HCT116 (cell line): ENCODE results near the gene RIOX2. TPM values are rescaled to one million over a fixed set of nuclear protein-coding genes. Genes with fewer than 3 reads are reported as not detected.

Source experiments
- ATAC-seq: fragments of 200-7000 bp; cut with Tn5 transposase; 2 replicates; pipeline ENCODE4 v1.9.1; 2020; ENCODE audit warnings: mild to moderate bottlenecking, moderate library complexity
- BruUV-seq: library from RNA; stranded (reverse); fragments of 400-500 nt; replicated peaks from 2 replicates; lab custom pipeline; 2021; lab: Mats Ljungman, UMichigan
- CTCF ChIA-PET: fragments of 300-600 bp; sonication (Branson Sonifier 250); formaldehyde crosslinking; loops from one replicate; lab custom pipeline; 2021; ENCODE audit warnings: antibody characterized with exemption; lab: Charles Lee
- POLR2A ChIA-PET: fragments of 300-600, 350-600 bp; sonication (Branson Sonifier 250); formaldehyde crosslinking; loops from one replicate; lab custom pipeline; 2021; ENCODE audit warnings: antibody characterized with exemption; lab: Charles Lee
- RAD21 ChIA-PET, 2 experiments: fragments of 300-600 bp; sonication (Branson Sonifier 250); formaldehyde crosslinking; loops; one replicate each; lab custom pipeline; 2023; ENCODE audit warnings: low total read pairs in 2 of 2; ENCODE audit not compliant: uncharacterized antibody in 2 of 2, unreplicated experiment in 2 of 2, low non-redundant PET in 1 of 2; lab: Charles Lee
- DNase-seq: peaks from one replicate; pipeline ENCODE4 v3.0.0-alpha.2; 2010; ENCODE audit warnings: low read depth, low spot score
- H2AFZ ChIP-seq: fragments of 200-600 bp; shearing (Covaris generic), sonication (generic); 2 replicates; pipeline ENCODE4 v1.6.1; 2017; ENCODE audit warnings: low read depth, mixed run types, mixed read lengths, antibody characterized with exemption, low read length; ENCODE audit not compliant: poor library complexity, severe bottlenecking
- H3K27ac ChIP-seq: 2 replicates; pipeline ENCODE4 v1.5.1; 2012; ENCODE audit warnings: low read depth, low read length
- H3K27me3 ChIP-seq: fragments of 200-600 bp; sonication (generic); 2 replicates; pipeline ENCODE4 v1.6.1; 2016; ENCODE audit warnings: mixed run types, low read length, mixed read lengths; ENCODE audit not compliant: insufficient read depth
- H3K36me3 ChIP-seq, 2 experiments: fragments of 200-500 bp in 1 of 2; fragments of 200-600 bp in 1 of 2; sonication (Bioruptor generic) in 1 of 2; sonication (generic) in 1 of 2; 2 replicates each; pipeline versions ENCODE4 v1.5.1 to v1.6.1; 2014 to 2016; ENCODE audit warnings: low read length in 2 of 2, inconsistent platforms in 1 of 2, mixed read lengths in 1 of 2, mixed run types in 1 of 2; ENCODE audit not compliant: insufficient read depth in 2 of 2, control insufficient read depth in 1 of 2
- H3K4me1 ChIP-seq, 2 experiments: fragments of 200-600 bp in 1 of 2; sonication (generic) in 1 of 2; 2 replicates each; pipeline versions ENCODE4 v1.5.1 to v1.6.1; 2012 to 2017; ENCODE audit warnings: low read length in 2 of 2, inconsistent platforms in 1 of 2, mild to moderate bottlenecking in 1 of 2, mixed read lengths in 1 of 2, mixed run types in 1 of 2, moderate library complexity in 1 of 2; ENCODE audit not compliant: insufficient read depth in 2 of 2, control insufficient read depth in 1 of 2
- H3K4me2 ChIP-seq: fragments of 200-600 bp; sonication (generic); 2 replicates; pipeline ENCODE4 v1.6.1; 2017; ENCODE audit warnings: mixed run types, low read length, mixed read lengths
- H3K4me3 ChIP-seq, 2 experiments: fragments of 200-600 bp in 1 of 2; sonication (generic) in 1 of 2; replicated peaks in 1 of 2; 2 replicates each; pipeline ENCODE4 v1.5.1; 2011 to 2016; ENCODE audit warnings: low read length in 2 of 2, control low read depth in 1 of 2, low read depth in 1 of 2, mild to moderate bottlenecking in 1 of 2, mixed read lengths in 1 of 2, mixed run types in 1 of 2
- H3K79me2 ChIP-seq: fragments of 200-600 bp; sonication (generic); 2 replicates; pipeline ENCODE4 v1.6.1; 2017; ENCODE audit warnings: mild to moderate bottlenecking, mixed run types, low read length, moderate library complexity, mixed read lengths; ENCODE audit not compliant: insufficient read depth
- H3K9ac ChIP-seq: fragments of 200-600 bp; sonication (generic); 2 replicates; pipeline ENCODE4 v1.6.1; 2016; ENCODE audit warnings: low read length, mixed read lengths
- H3K9me2 ChIP-seq: fragments of 200-600 bp; sonication (generic), shearing (Covaris generic); 2 replicates; pipeline ENCODE4 v1.6.1; 2017; ENCODE audit warnings: mixed run types, mild to moderate bottlenecking, moderate library complexity; ENCODE audit not compliant: insufficient read depth
- H3K9me3 ChIP-seq, 2 experiments: fragments of 200-500 bp in 1 of 2; fragments of 200-600 bp in 1 of 2; sonication (Bioruptor generic) in 1 of 2; sonication (generic) in 1 of 2; 2 replicates each; pipeline ENCODE4 v1.6.1; 2014 to 2017; ENCODE audit warnings: low read length in 2 of 2, mixed read lengths in 2 of 2, inconsistent platforms in 1 of 2, low read depth in 1 of 2, mild to moderate bottlenecking in 1 of 2, mixed run types in 1 of 2, moderate library complexity in 1 of 2; ENCODE audit not compliant: control insufficient read depth in 1 of 2, insufficient read depth in 1 of 2
- H4K20me1 ChIP-seq: fragments of 200-600 bp; sonication (generic), shearing (Covaris generic); 2 replicates; pipeline ENCODE4 v1.6.1; 2017; ENCODE audit warnings: mixed run types, mild to moderate bottlenecking, moderate library complexity; ENCODE audit not compliant: insufficient read depth
- CBX3 ChIP-seq: IDR thresholded peaks from 2 replicates; pipeline ENCODE4 v1.6.1; 2012; ENCODE audit warnings: low read depth
- CEBPB ChIP-seq: IDR thresholded peaks from 2 replicates; pipeline ENCODE4 v1.6.1; 2012; ENCODE audit warnings: low read depth
- ELF1 ChIP-seq: IDR thresholded peaks from 2 replicates; pipeline ENCODE4 v1.6.1; 2012; ENCODE audit warnings: low read depth, borderline replicate concordance
- EZH2 ChIP-seq: fragments of 200-600 bp; sonication (generic); IDR thresholded peaks from 2 replicates; pipeline ENCODE4 v1.6.1; 2017; ENCODE audit warnings: antibody characterized with exemption, mixed run types
- EZH2phosphoT487 ChIP-seq: fragments of 200-600 bp; IDR thresholded peaks from 2 replicates; pipeline ENCODE4 v1.6.1; 2018; ENCODE audit warnings: antibody characterized with exemption, borderline replicate concordance
- FOSL1 ChIP-seq: IDR thresholded peaks from 2 replicates; pipeline ENCODE4 v1.6.1; 2012; ENCODE audit warnings: low read depth
- JUND ChIP-seq: IDR thresholded peaks from 2 replicates; pipeline ENCODE4 v1.6.1; 2012
- MAX ChIP-seq: IDR thresholded peaks from 2 replicates; pipeline ENCODE4 v1.6.1; 2012
- POLR2A ChIP-seq: IDR thresholded peaks from 2 replicates; pipeline ENCODE4 v1.7.0; 2011; ENCODE audit warnings: borderline replicate concordance; ENCODE audit not compliant: insufficient read depth, insufficient read length; ENCODE audit errors: extremely low read depth
- POLR2AphosphoS5 ChIP-seq: IDR thresholded peaks from 2 replicates; pipeline ENCODE4 v1.6.1; 2011; ENCODE audit warnings: mild to moderate bottlenecking, low read depth, low read length, moderate library complexity
- RAD21 ChIP-seq: IDR thresholded peaks from 2 replicates; pipeline ENCODE4 v1.6.1; 2012; ENCODE audit warnings: low read depth, mild to moderate bottlenecking
- SIN3A ChIP-seq: IDR thresholded peaks from 2 replicates; pipeline ENCODE4 v1.6.1; 2012; ENCODE audit warnings: low read depth
- SP1 ChIP-seq: IDR thresholded peaks from 2 replicates; pipeline ENCODE4 v1.6.1; 2012; ENCODE audit warnings: low read depth
- TCF7L2 ChIP-seq: IDR thresholded peaks from 2 replicates; pipeline ENCODE4 v1.7.0; 2011; ENCODE audit warnings: borderline replicate concordance, inconsistent platforms; ENCODE audit not compliant: insufficient read depth, insufficient read length; ENCODE audit errors: extremely low read depth
- ZFX ChIP-seq: fragments of 450-650 bp; IDR thresholded peaks from 2 replicates; pipeline ENCODE4 v1.6.1; 2017
- ZNF274 ChIP-seq: fragments of 200-500 bp; sonication (Bioruptor generic); IDR thresholded peaks from 2 replicates; pipeline ENCODE4 v1.6.1; 2014; ENCODE audit warnings: mild to moderate bottlenecking, low read depth, low read length, inconsistent platforms
- intact Hi-C: fragments of 100-400 bp; cut with micrococcal nuclease; formaldehyde crosslinking; loops from 2 replicates; pipeline ENCODE4 v1.10.0; 2022
- total RNA-seq: library from RNA; stranded (reverse); gene quantifications from one replicate; pipeline ENCODE4 v1.2.1, GENCODE V29; 2021; ENCODE audit not compliant: unreplicated experiment
- TF ChIP-seq, protein P1 (sequence below): IDR thresholded peaks from 2 replicates; pipeline ENCODE4 v1.6.1; 2012
- TF ChIP-seq, protein P2 (sequence below): IDR thresholded peaks from 2 replicates; pipeline ENCODE4 v1.6.1; 2012; ENCODE audit warnings: low read depth

The RIOX2 gene
- total RNA-seq, 1 experiment from 2014 or later: 39.1 TPM

- H3K9me3 ChIP-seq: no peaks in the 10 kb centered on the region
- TF ChIP-seq EZH2phosphoT487 (no peak), FOSL1 (no peak), MAX (no peak), CBX3 (no peak), RAD21 (no peak), EZH2 (no peak)
- TF ChIP-seq, protein P1, sequence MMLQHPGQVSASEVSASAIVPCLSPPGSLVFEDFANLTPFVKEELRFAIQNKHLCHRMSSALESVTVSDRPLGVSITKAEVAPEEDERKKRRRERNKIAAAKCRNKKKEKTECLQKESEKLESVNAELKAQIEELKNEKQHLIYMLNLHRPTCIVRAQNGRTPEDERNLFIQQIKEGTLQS: no peak
- TF ChIP-seq, all 23 proteins: peak for 0
- intact Hi-C loops: no loop called here
- H3K27ac ChIP-seq: no peak overlapping the region
- BruUV-seq: no TSS peak
- RAD21 ChIA-PET: no interaction called here
- H3K9ac ChIP-seq: no peak overlapping the region
- DNase-seq (no peak), ATAC-seq (no peak)
- CTCF ChIA-PET: no interaction called here
- H3K27me3 ChIP-seq: no peaks in the 10 kb centered on the region
- H3K4me3 ChIP-seq: no peak overlapping the region
- no peaks in the 10 kb centered on the region for H4K20me1 ChIP-seq
- H3K4me1 ChIP-seq: no peaks in the 10 kb centered on the region
- H2AFZ ChIP-seq: no peak overlapping the region
- no peak overlapping the region for H3K4me2 ChIP-seq
- H3K36me3 ChIP-seq: peaks cover 17 to 56% of the 10 kb centered on the region in 2 experiments; a peak in 3 of 4 replicates
- POLR2A ChIA-PET: no interaction called here
- H3K9me2 ChIP-seq: no peaks in the 10 kb centered on the region
- peaks cover 61% of the 10 kb centered on the region for H3K79me2 ChIP-seq
These were observed 13.8 kb downstream of the RIOX2 start for GRCh38 chr3:97958396-97958795.

DNA sequence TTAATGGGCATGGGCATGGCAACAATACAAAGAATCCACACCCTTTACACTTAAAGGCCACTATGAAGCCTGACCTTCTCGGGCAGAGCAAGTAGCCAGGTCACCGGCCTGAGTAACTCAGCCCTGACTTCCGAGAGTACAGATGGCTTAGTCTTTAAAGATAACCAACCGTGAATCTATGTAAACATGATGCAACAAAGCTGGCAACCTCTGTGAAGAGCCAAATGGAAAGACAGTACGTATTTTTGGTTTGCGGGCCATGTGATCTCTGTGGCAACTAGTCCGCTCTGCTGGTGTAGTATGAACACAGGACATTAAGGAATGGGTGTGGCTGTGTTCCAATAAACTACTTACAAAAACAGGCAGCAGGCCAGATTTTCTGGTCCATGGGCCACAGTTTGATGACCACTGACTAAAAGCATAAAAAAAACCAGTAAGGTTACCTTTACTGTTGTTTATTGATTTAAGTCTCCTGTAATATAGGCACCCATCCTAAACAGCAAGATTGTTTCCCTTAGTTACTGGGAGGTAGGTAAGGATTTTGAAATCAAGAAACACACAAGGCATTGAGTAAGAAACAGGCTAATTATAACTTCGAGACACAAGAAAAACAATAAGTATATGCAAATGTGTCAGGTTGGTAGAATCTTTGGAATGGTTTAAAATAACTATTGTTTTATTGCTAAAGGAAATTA, 14.5 kb downstream of the RIOX2 start:
- CTCF ChIA-PET: no interaction called here
- intact Hi-C loops: no loop called here
- BruUV-seq: no TSS peak
- TF ChIP-seq POLR2AphosphoS5: no peak
- TF ChIP-seq ELF1: no peak
- no peak for TF ChIP-seq SP1
- TF ChIP-seq TCF7L2: no peak
- no peak for TF ChIP-seq FOSL1
- TF ChIP-seq EZH2phosphoT487: no peak
- TF ChIP-seq, protein P2, sequence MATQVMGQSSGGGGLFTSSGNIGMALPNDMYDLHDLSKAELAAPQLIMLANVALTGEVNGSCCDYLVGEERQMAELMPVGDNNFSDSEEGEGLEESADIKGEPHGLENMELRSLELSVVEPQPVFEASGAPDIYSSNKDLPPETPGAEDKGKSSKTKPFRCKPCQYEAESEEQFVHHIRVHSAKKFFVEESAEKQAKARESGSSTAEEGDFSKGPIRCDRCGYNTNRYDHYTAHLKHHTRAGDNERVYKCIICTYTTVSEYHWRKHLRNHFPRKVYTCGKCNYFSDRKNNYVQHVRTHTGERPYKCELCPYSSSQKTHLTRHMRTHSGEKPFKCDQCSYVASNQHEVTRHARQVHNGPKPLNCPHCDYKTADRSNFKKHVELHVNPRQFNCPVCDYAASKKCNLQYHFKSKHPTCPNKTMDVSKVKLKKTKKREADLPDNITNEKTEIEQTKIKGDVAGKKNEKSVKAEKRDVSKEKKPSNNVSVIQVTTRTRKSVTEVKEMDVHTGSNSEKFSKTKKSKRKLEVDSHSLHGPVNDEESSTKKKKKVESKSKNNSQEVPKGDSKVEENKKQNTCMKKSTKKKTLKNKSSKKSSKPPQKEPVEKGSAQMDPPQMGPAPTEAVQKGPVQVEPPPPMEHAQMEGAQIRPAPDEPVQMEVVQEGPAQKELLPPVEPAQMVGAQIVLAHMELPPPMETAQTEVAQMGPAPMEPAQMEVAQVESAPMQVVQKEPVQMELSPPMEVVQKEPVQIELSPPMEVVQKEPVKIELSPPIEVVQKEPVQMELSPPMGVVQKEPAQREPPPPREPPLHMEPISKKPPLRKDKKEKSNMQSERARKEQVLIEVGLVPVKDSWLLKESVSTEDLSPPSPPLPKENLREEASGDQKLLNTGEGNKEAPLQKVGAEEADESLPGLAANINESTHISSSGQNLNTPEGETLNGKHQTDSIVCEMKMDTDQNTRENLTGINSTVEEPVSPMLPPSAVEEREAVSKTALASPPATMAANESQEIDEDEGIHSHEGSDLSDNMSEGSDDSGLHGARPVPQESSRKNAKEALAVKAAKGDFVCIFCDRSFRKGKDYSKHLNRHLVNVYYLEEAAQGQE: no peak
- TF ChIP-seq CEBPB: no peak
- TF ChIP-seq ZNF274: no peak
- TF ChIP-seq JUND: no peak
- TF ChIP-seq, protein P1: no peak
- no peak for TF ChIP-seq POLR2A
- no peak for TF ChIP-seq SIN3A
- no peak for TF ChIP-seq EZH2
- TF ChIP-seq ZFX: no peak

More for the DNA sequence above, 14.5 kb downstream of the RIOX2 start:
- Histone ChIP-seq H3K27ac (no peak overlapping the region), H3K9me2 (no peaks in the 10 kb centered on the region), H3K9me3 (no peaks in the 10 kb centered on the region), H3K4me2 (no peak overlapping the region), H4K20me1 (no peaks in the 10 kb centered on the region), H2AFZ (no peak overlapping the region), H3K27me3 (no peaks in the 10 kb centered on the region), H3K9ac (no peak overlapping the region), H3K4me1 (no peaks in the 10 kb centered on the region), H3K36me3 (peaks cover 17 to 52% of the 10 kb centered on the region in 2 experiments; a peak in 3 of 4 replicates), H3K4me3 (no peak overlapping the region), H3K79me2 (peaks cover 54% of the 10 kb centered on the region)
- DNase-seq (no peak), ATAC-seq (no peak)
- ChIA-PET POLR2A (no interaction called here), RAD21 (no interaction called here)
